NCI-H460 (cell line): Measurements from ENCODE around the gene CGB3. TPM values are rescaled to one million over a fixed set of nuclear protein-coding genes. Genes with fewer than 3 reads are reported as not detected.
"Not testable (repeated sequence)": the region's sequence is repeated elsewhere in the genome, so short reads cannot be mapped to it uniquely, and the experiment has no call there.

Source experiments
- DNase-seq: peaks from one replicate; pipeline ENCODE4 v3.0.0-alpha.2; 2016; ENCODE audit warnings: low read depth; ENCODE audit errors: extremely low read depth
- polyA plus RNA-seq: library from polyadenylated mRNA; depleted of rRNA; stranded (reverse); fragments of >200 nt; gene quantifications from 2 replicates; pipeline ENCODE4 v1.2.3, GENCODE V29; 2014; cell fraction: nucleus; rRNA removed
- total RNA-seq: library from RNA; depleted of rRNA; stranded (reverse); fragments of >200 nt; shearing (Covaris generic); gene quantifications from 2 replicates; pipeline ENCODE4 v1.2.3, GENCODE V29; 2014; rRNA removed

Gene CGB3
- not detected in 2 replicates for total RNA-seq
- not detected in 2 replicates for polyA plus RNA-seq

GRCh38 chr19:49024233-49024632, at the start of gene CGB3:
Gene CGB3 (minus strand): TSS chr19:49024333. CDS start chr19:49023971, 362 bp downstream.
- DNase-seq = not testable (repeated sequence)

- DNase-seq = no peak
Measured at GRCh38 chr19:49071860-49072547, 47.9 kb upstream of the CGB3 start.

- DNase-seq = no peak
Measured at GRCh38 chr19:49070416-49070815, 46.3 kb upstream of the CGB3 start.

GRCh38 chr19:49069026-49069425, 44.9 kb upstream of the CGB3 start:
- no peak for DNase-seq

GRCh38 chr19:49067554-49067953, 43.4 kb upstream of the CGB3 start:
- no peak for DNase-seq

- DNase-seq = no peak
Measured at GRCh38 chr19:49065905-49066512, 41.9 kb upstream of the CGB3 start.

GRCh38 chr19:49064768-49065611, 40.9 kb upstream of the CGB3 start, which contains the start of gene NTF4:
Gene NTF4 (minus strand): TSS chr19:49064818. CDS start chr19:49061997, 2,821 bp downstream.
- DNase-seq = no peak

- no peak for DNase-seq
Measured at GRCh38 chr19:49064029-49064629, 40.0 kb upstream of the CGB3 start.

GRCh38 chr19:49061445-49061844, 37.3 kb upstream of the CGB3 start:
- DNase-seq = no peak

GRCh38 chr19:49061000-49061399, 36.9 kb upstream of the CGB3 start:
- no peak for DNase-seq

- DNase-seq = no peak
Measured at GRCh38 chr19:49059053-49059452, 34.9 kb upstream of the CGB3 start.

- DNase-seq = no peak
Measured at GRCh38 chr19:49058562-49058961, 34.4 kb upstream of the CGB3 start.

- peak; percentile 31 for DNase-seq
Measured at GRCh38 chr19:49057636-49058234, 33.6 kb upstream of the CGB3 start, which contains the start of gene CGB7. Gene CGB7 (minus strand): TSS chr19:49057749. CDS start chr19:49055375, 2,374 bp downstream.

GRCh38 chr19:49056902-49057596, 32.9 kb upstream of the CGB3 start:
- DNase-seq = not testable (repeated sequence)

- no peak for DNase-seq
Measured at GRCh38 chr19:49056101-49056901, 32.2 kb upstream of the CGB3 start.

GRCh38 chr19:49050376-49051033, 26.4 kb upstream of the CGB3 start:
- DNase-seq = not testable (repeated sequence)

GRCh38 chr19:49049834-49050233, 25.7 kb upstream of the CGB3 start:
- DNase-seq = not testable (repeated sequence)

- DNase-seq = not testable (repeated sequence)
Measured at GRCh38 chr19:49049011-49049410, 24.9 kb upstream of the CGB3 start, which contains the start of gene CGB8. Gene CGB8 (minus strand): TSS chr19:49049111. CDS start chr19:49048739, 372 bp downstream.
